Stromal cell of bone marrow (primary cell): ENCODE data around the gene FBXL2.
A peak's percentile ranks its signal among the peaks of the same experiment; 100 is the strongest.
"Not testable (repeated sequence)": the region's sequence is repeated elsewhere in the genome, so short reads cannot be mapped to it uniquely, and the experiment has no call there.

Source experiments
- DNase-seq: peaks from one replicate; pipeline ENCODE4 v3.0.0-alpha.2; 2012; ENCODE audit warnings: low read depth

The FBXL2 gene

DNA sequence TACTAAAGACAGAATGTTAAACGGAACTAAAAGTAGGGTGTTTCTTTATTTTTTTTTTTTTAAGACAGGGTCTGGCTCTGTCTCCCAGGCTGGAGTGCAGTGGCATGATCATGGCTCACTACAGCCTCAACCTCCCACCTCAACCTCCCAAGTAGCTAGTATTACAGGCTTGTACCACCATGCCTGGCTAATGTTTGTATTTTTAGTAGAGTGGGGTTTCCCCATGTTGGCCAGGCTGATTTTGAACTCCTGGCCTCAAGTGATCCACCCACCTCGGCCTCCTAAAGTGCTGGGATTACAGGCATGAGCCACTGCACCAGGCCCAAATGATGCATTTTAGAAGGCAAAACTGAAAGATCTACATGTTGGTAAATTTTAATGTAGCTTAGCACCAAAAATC, 152.1 kb downstream of the FBXL2 start:
- DNase-seq, result not testable (repeated sequence)

- no peak for DNase-seq
These were observed 152.8 kb downstream of the FBXL2 start for GRCh38 chr3:33430061-33430460.

DNA sequence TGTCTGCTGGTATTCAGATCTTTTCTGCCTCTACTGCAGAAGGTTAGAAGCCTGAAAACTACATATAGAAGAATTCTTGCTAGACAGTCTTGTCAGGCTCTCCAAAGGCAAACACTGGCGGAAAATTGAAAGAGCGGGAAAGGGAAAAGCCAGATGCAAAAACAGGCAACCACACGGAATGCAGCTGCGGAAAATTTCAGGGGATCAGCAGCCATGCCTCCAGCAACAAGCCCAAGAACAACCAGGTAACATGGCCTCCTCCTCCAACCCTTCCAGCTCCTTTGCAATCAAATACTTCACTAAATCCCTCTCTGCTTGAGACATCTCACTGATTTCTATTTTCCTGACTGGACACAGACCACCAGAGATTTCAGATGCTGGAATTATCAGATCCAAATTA, 153.3 kb downstream of the FBXL2 start:
- no peak for DNase-seq

DNA sequence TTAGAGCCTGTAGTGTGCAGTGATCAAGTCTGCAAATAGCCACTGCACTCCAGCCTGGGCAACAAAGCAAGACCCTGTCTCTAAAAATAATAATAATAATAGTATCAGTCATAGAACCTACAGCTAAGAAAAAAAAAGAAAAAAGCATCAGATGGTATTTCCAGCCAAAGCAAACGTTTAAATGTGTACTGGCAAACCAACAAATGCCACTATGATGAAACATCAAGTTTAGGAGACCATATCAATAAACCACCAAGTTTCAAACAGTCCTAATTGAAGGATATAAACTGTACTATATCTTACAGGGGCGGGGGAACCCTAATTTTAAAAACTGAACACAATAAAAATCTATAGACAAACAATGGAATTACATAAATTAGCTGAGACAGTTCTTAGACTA, 156.6 kb downstream of the FBXL2 start:
- peak; percentile 55 for DNase-seq
